Measurements from ENCODE around the gene ANKRD33B.

DNA sequence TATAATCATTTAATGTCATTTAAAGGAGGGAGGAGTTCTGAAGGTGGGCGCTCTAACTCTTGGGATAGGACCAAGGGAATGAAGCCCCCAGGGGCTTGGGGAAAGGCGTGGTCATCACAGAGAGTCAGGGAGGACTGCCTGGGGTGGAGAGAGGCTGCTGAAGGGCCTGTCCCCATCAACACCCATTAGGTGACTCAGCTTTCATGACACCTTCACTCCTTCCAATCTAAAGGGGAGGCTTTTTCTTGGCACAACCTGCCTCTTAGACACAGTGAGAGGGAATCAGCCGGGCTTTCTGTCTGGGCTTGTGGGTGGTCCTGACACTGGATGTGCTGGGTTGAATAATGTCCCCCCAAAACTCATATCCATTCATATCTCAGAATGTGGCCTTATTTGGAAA is 31.4 kb upstream of the ANKRD33B start:
- TF ChIP-seq POLR2A (IDR thresholded peaks at IDR 0.05) (no peak), CTCF (IDR thresholded peaks at IDR 0.05) (no peak), POLR2AphosphoS5 (IDR thresholded peaks at IDR 0.05) (no peak)
